Neuronal stem cell (in vitro differentiated cells): ENCODE results near the gene PTPN6.

ENCODE experiments used
- DNase-seq: peaks from one replicate; pipeline ENCODE4 v3.0.0-alpha.2; 2013; ENCODE audit warnings: low spot score
- H2AFZ ChIP-seq: one replicate; pipeline ENCODE4 v1.6.1; 2013; ENCODE audit warnings: mild to moderate bottlenecking, low read length, inconsistent platforms
- H2AK5ac ChIP-seq: 2 replicates; pipeline ENCODE4 v1.6.1; 2013; ENCODE audit warnings: low read depth, mild to moderate bottlenecking, inconsistent platforms, low read length, moderate library complexity, mixed read lengths
- H2BK120ac ChIP-seq: 2 replicates; pipeline ENCODE4 v1.6.1; 2013; ENCODE audit warnings: low read depth, mild to moderate bottlenecking, inconsistent platforms, low read length, moderate library complexity, mixed read lengths
- H2BK12ac ChIP-seq: one replicate; pipeline ENCODE4 v1.6.1; 2013; ENCODE audit warnings: low read length, inconsistent platforms
- H2BK15ac ChIP-seq: 2 replicates; pipeline ENCODE4 v1.6.1; 2013; ENCODE audit warnings: mild to moderate bottlenecking, low read length, inconsistent platforms, mixed read lengths
- H2BK5ac ChIP-seq: one replicate; pipeline ENCODE4 v1.6.1; 2013; ENCODE audit warnings: inconsistent platforms, mild to moderate bottlenecking, low read length, moderate library complexity
- H3K14ac ChIP-seq: one replicate; pipeline ENCODE4 v1.6.1; 2013; ENCODE audit warnings: low read length, inconsistent platforms
- H3K18ac ChIP-seq: 2 replicates; pipeline ENCODE4 v1.6.1; 2013; ENCODE audit warnings: low read length, inconsistent platforms
- H3K23ac ChIP-seq: 2 replicates; pipeline ENCODE4 v1.6.1; 2013; ENCODE audit warnings: low read depth, mild to moderate bottlenecking, mixed read lengths, low read length, inconsistent platforms; ENCODE audit not compliant: poor library complexity
- H3K27ac ChIP-seq: replicated peaks from 3 replicates; pipeline ENCODE4 v1.5.1; 2013; ENCODE audit warnings: low read length, inconsistent platforms
- H3K27me3 ChIP-seq, 3 experiments: 2 replicates each; pipeline ENCODE4 v1.6.1; 2013; ENCODE audit warnings: low read length in 3 of 3, mild to moderate bottlenecking in 2 of 3, inconsistent platforms in 1 of 3, low read depth in 1 of 3, mixed read lengths in 1 of 3, moderate library complexity in 1 of 3; ENCODE audit not compliant: control insufficient read depth in 3 of 3, insufficient read depth in 3 of 3
- H3K36me3 ChIP-seq, 2 donors: replicated peaks in 1 of 2; 2 replicates each; pipeline ENCODE4 v1.6.1; 2013; ENCODE audit warnings: low read length in 2 of 2; ENCODE audit not compliant: control insufficient read depth in 2 of 2, insufficient read depth in 2 of 2
- H3K4ac ChIP-seq: 2 replicates; pipeline ENCODE4 v1.6.1; 2013; ENCODE audit warnings: inconsistent platforms, mild to moderate bottlenecking, low read length, moderate library complexity
- H3K4me1 ChIP-seq, 2 donors: 1 replicate in 1 of 2; 2 replicates in 1 of 2; pipeline ENCODE4 v1.6.1; 2013; ENCODE audit warnings: low read length in 2 of 2, low read depth in 1 of 2; ENCODE audit not compliant: control insufficient read depth in 2 of 2, insufficient read depth in 1 of 2
- H3K4me2 ChIP-seq: one replicate; pipeline ENCODE4 v1.6.1; 2013; ENCODE audit warnings: mild to moderate bottlenecking, low read length, inconsistent platforms; ENCODE audit not compliant: insufficient read depth, poor library complexity, severe bottlenecking
- H3K4me3 ChIP-seq, 2 donors: 2 replicates each; pipeline ENCODE4 v1.5.1; 2013; ENCODE audit warnings: low read length in 2 of 2, mild to moderate bottlenecking in 2 of 2, inconsistent platforms in 1 of 2, moderate library complexity in 1 of 2
- H3K79me1 ChIP-seq: one replicate; pipeline ENCODE4 v1.6.1; 2013; ENCODE audit warnings: low read depth, mild to moderate bottlenecking, inconsistent platforms, low read length, moderate library complexity
- H3K9ac ChIP-seq: one replicate; pipeline ENCODE4 v1.6.1; 2013; ENCODE audit warnings: mild to moderate bottlenecking, low read depth, low read length, inconsistent platforms; ENCODE audit not compliant: poor library complexity
- H3K9me3 ChIP-seq, 2 donors: replicated peaks in 1 of 2; 2 replicates each; pipeline versions ENCODE3 to v1.6.1; 2013; ENCODE audit warnings: low read length in 2 of 2, mild to moderate bottlenecking in 2 of 2, inconsistent platforms in 1 of 2, low read depth in 1 of 2, mixed read lengths in 1 of 2, moderate library complexity in 1 of 2; ENCODE audit not compliant: control insufficient read depth in 2 of 2, insufficient read depth in 1 of 2
- H4K8ac ChIP-seq: one replicate; pipeline ENCODE4 v1.6.1; 2013; ENCODE audit warnings: low read depth, mild to moderate bottlenecking, inconsistent platforms, low read length, moderate library complexity
- H4K91ac ChIP-seq: one replicate; pipeline ENCODE4 v1.6.1; 2013; ENCODE audit warnings: low read length, low read depth, mild to moderate bottlenecking, inconsistent platforms; ENCODE audit not compliant: poor library complexity
- WGBS, 2 donors: extraction: QIAGEN DNeasy Blood & Tissue Kit; methylation state at CpG; one replicate each; pipeline ENCODE4 v1.1.7; 2013; ENCODE audit warnings: missing lambda C conversion rate in 2 of 2, mixed read lengths in 1 of 2; ENCODE audit not compliant: insufficient read length in 2 of 2, insufficient replicate concordance in 1 of 2; ENCODE audit errors: extremely low coverage in 2 of 2; 5-methylcytosine and 5-hydroxymethylcytosine counted together

The PTPN6 gene

GRCh38 chr12:6917491-6918231 lies 33.5 kb upstream of the PTPN6 start:
- DNase-seq, result no peak
- Histone ChIP-seq H3K23ac (no peak overlapping the region), H3K36me3 (peaks cover 32 to 40% of the 10 kb centered on the region in 2 donors), H4K91ac (no peak overlapping the region), H3K4ac (no peak overlapping the region), H3K27ac (no peak overlapping the region), H3K27me3 (peaks cover 0 to 3% (median 0%) of the 10 kb centered on the region in 3 experiments), H3K9ac (no peak overlapping the region), H3K9me3 (no peaks in the 10 kb centered on the region), H3K79me1 (peaks cover 13% of the 10 kb centered on the region), H2BK120ac (no peak overlapping the region), H2BK5ac (no peak overlapping the region), H3K4me1 (peaks cover 10 to 18% of the 10 kb centered on the region in 2 donors), H3K14ac (no peak overlapping the region), H4K8ac (no peak overlapping the region), H3K4me3 (no peak overlapping the region), H2BK12ac (no peak overlapping the region), H3K4me2 (no peak overlapping the region), H2AK5ac (no peak overlapping the region), H2BK15ac (no peak overlapping the region), H3K18ac (no peak overlapping the region), H2AFZ (no peak overlapping the region)
- no CpG with 5 or more reads among the region's 14 CpGs for WGBS, 2 donors

- Histone ChIP-seq H4K8ac (no peak overlapping the region), H2BK12ac (no peak overlapping the region), H3K23ac (no peak overlapping the region), H3K4ac (no peak overlapping the region), H3K27me3 (no peaks in the 10 kb centered on the region), H2BK5ac (no peak overlapping the region), H3K18ac (no peak overlapping the region), H3K4me3 (no peak overlapping the region), H3K4me1 (peaks cover 12 to 22% of the 10 kb centered on the region in 2 donors), H4K91ac (no peak overlapping the region), H2BK120ac (no peak overlapping the region), H3K36me3 (peaks cover 41 to 43% of the 10 kb centered on the region in 2 donors), H3K27ac (no peak overlapping the region), H3K4me2 (no peak overlapping the region), H3K9me3 (no peaks in the 10 kb centered on the region), H3K9ac (no peak overlapping the region), H3K14ac (no peak overlapping the region), H3K79me1 (peaks cover 7% of the 10 kb centered on the region), H2AFZ (no peak overlapping the region), H2BK15ac (no peak overlapping the region), H2AK5ac (no peak overlapping the region)
- WGBS, 2 donors, result no CpG with 5 or more reads among the region's 7 CpGs
- DNase-seq, result no peak
These were observed 31.6 kb upstream of the PTPN6 start for GRCh38 chr12:6919588-6919987.

- Histone ChIP-seq H3K23ac (no peak overlapping the region), H3K14ac (no peak overlapping the region), H3K4ac (no peak overlapping the region), H3K9ac (no peak overlapping the region), H3K79me1 (no peaks in the 10 kb centered on the region), H3K36me3 (peaks cover 39 to 41% of the 10 kb centered on the region in 2 donors), H2BK5ac (no peak overlapping the region), H3K18ac (no peak overlapping the region), H3K9me3 (no peaks in the 10 kb centered on the region), H4K91ac (no peak overlapping the region), H3K4me1 (peaks cover 15 to 33% of the 10 kb centered on the region in 2 donors), H2BK120ac (no peak overlapping the region), H2BK12ac (no peak overlapping the region), H2BK15ac (no peak overlapping the region), H3K27ac (no peak overlapping the region), H3K4me3 (no peak overlapping the region), H2AK5ac (no peak overlapping the region), H4K8ac (no peak overlapping the region), H2AFZ (no peak overlapping the region), H3K27me3 (no peaks in the 10 kb centered on the region), H3K4me2 (no peak overlapping the region)
- DNase-seq, result no peak
- WGBS, 2 donors, result no CpG with 5 or more reads among the region's 7 CpGs
These were observed 29.6 kb upstream of the PTPN6 start for GRCh38 chr12:6921539-6921938.

GRCh38 chr12:6921996-6922946 lies 28.9 kb upstream of the PTPN6 start:
- Histone ChIP-seq H4K91ac (no peak overlapping the region), H2AK5ac (no peak overlapping the region), H2AFZ (no peak overlapping the region), H4K8ac (no peak overlapping the region), H3K27me3 (no peaks in the 10 kb centered on the region), H3K4me3 (no peak overlapping the region), H3K4me2 (no peak overlapping the region), H3K9ac (no peak overlapping the region), H3K79me1 (no peaks in the 10 kb centered on the region), H3K27ac (no peak overlapping the region), H3K4me1 (peaks cover 18 to 38% of the 10 kb centered on the region in 2 donors), H2BK12ac (no peak overlapping the region), H2BK15ac (no peak overlapping the region), H2BK120ac (no peak overlapping the region), H3K18ac (no peak overlapping the region), H3K9me3 (no peaks in the 10 kb centered on the region), H3K23ac (no peak overlapping the region), H3K4ac (no peak overlapping the region), H3K36me3 (peaks cover 32 to 41% of the 10 kb centered on the region in 2 donors), H3K14ac (no peak overlapping the region), H2BK5ac (no peak overlapping the region)
- no peak for DNase-seq
- no CpG with 5 or more reads among the region's 9 CpGs for WGBS, 2 donors
